Measurements from ENCODE around the gene TBCEL. TPM values are rescaled to one million over a fixed set of nuclear protein-coding genes. Genes with fewer than 3 reads are reported as not detected.

The TBCEL gene
- total RNA-seq, 2 experiments from 2014 or later = 6.8 to 7.2 TPM

- H3K27ac Mint-ChIP-seq = no peak overlapping the region
- no peaks in the 10 kb centered on the region for H3K4me1 Mint-ChIP-seq (ENCODE audit: low read depth)
- ChIA-PET POLR2A (no interaction called here), CTCF (no interaction called here)
- no peak overlapping the region for H3K4me3 Mint-ChIP-seq
- no peak for DNase-seq
- H3K36me3 Mint-ChIP-seq (ENCODE audit: low read depth) = no peaks in the 10 kb centered on the region
- peaks cover 26% of the 10 kb centered on the region for H3K27me3 Mint-ChIP-seq
- no peaks in the 10 kb centered on the region for H3K9me3 Mint-ChIP-seq
- TF ChIP-seq CTCF (IDR thresholded peaks at IDR 0.05) = no peak
- ATAC-seq = no peak
- intact Hi-C loops (cut with micrococcal nuclease) = no loop called here
Measured at GRCh38 chr11:120978701-120979100, 45.2 kb upstream of the TBCEL start.

GRCh38 chr11:120985718-120986569, 38.0 kb upstream of the TBCEL start:
- peak; percentile 35 for TF ChIP-seq CTCF (IDR thresholded peaks at IDR 0.05)
- intact Hi-C loops (cut with micrococcal nuclease) = no loop called here
- peaks cover 34% of the 10 kb centered on the region for H3K27me3 Mint-ChIP-seq
- DNase-seq (peak; percentile 35), ATAC-seq (peak; percentile 90)
- H3K4me1 Mint-ChIP-seq (ENCODE audit: low read depth) = peaks cover 5% of the 10 kb centered on the region
- no peaks in the 10 kb centered on the region for H3K9me3 Mint-ChIP-seq
- no peak overlapping the region for H3K27ac Mint-ChIP-seq
- H3K36me3 Mint-ChIP-seq (ENCODE audit: low read depth) = no peaks in the 10 kb centered on the region
- CTCF ChIA-PET = interaction anchor here (0.6 to 1.0 kb wide), 2 partner anchors 10 to 209 kb away, joined by 3 to 4 read pairs; no protein-coding TSS in a partner anchor
- POLR2A ChIA-PET = no interaction called here
- H3K4me3 Mint-ChIP-seq = peak overlapping the region; percentile 46

- ChIA-PET POLR2A (interaction anchor here (0.9 kb wide), 1 partner anchor 35 kb away, joined by 3 read pairs; the partner anchor contains the start of gene TBCEL), CTCF (interaction anchor here (1.6 kb wide), 1 partner anchor 205 kb away, joined by 5 read pairs; no protein-coding TSS in a partner anchor)
- DNase-seq (no peak), ATAC-seq (no peak)
- Mint-ChIP-seq H3K27ac (no peak overlapping the region), H3K27me3 (peaks cover 22% of the 10 kb centered on the region), H3K9me3 (no peaks in the 10 kb centered on the region), H3K4me3 (no peak overlapping the region), H3K36me3 (ENCODE audit: low read depth) (no peaks in the 10 kb centered on the region), H3K4me1 (ENCODE audit: low read depth) (peaks cover 5% of the 10 kb centered on the region)
- TF ChIP-seq CTCF (IDR thresholded peaks at IDR 0.05) = no peak
- intact Hi-C loops (cut with micrococcal nuclease) = no loop called here
Measured at GRCh38 chr11:120988603-120989002, 35.3 kb upstream of the TBCEL start.

- DNase-seq = no peak
- no peak for ATAC-seq
Measured at GRCh38 chr11:120991830-120992686, 31.8 kb upstream of the TBCEL start.

More at GRCh38 chr11:120991830-120992686, 31.8 kb upstream of the TBCEL start:
- peaks cover 6% of the 10 kb centered on the region for H3K4me1 Mint-ChIP-seq (ENCODE audit: low read depth)
- intact Hi-C loops (cut with micrococcal nuclease) = no loop called here
- TF ChIP-seq CTCF (IDR thresholded peaks at IDR 0.05) = no peak
- no peak overlapping the region for H3K27ac Mint-ChIP-seq
- H3K4me3 Mint-ChIP-seq = no peak overlapping the region
- no peaks in the 10 kb centered on the region for H3K9me3 Mint-ChIP-seq
- peaks cover 14% of the 10 kb centered on the region for H3K27me3 Mint-ChIP-seq
- POLR2A ChIA-PET = no interaction called here
- CTCF ChIA-PET = no interaction called here
- H3K36me3 Mint-ChIP-seq (ENCODE audit: low read depth) = no peaks in the 10 kb centered on the region

All from activated CD8-positive, alpha-beta T cell treated with anti-CD3 and anti-CD28 coated beads for 36 hours (primary cell).